ENCODE data around the gene SLC45A1. TPM values are rescaled to one million over a fixed set of nuclear protein-coding genes. Genes with fewer than 3 reads are reported as not detected.

The SLC45A1 gene
- total and polyA plus RNA-seq, 2 of the 4 experiments (the other 2 are of a cell fraction), result 0.72 to 3.9 TPM

GRCh38 chr1:8368956-8369639 is 51.2 kb downstream of the SLC45A1 start:
- no peak overlapping the region for H4K8ac ChIP-seq (ENCODE audit: low read depth in 2 of 2, low read length in 2 of 2)
- intact Hi-C loops (cut with micrococcal nuclease), result no loop called here
- no peak overlapping the region for H4K5ac ChIP-seq (ENCODE audit: low read depth, low read length)
- peaks cover 62 to 96% of the 10 kb centered on the region in 2 experiments for H3K79me1 ChIP-seq (ENCODE audit: low read depth in 1 of 2, low read length in 2 of 2)
- H2BK5ac ChIP-seq (ENCODE audit: low read depth, low read length, poor library complexity, severe bottlenecking), result no peak overlapping the region
- no TSS peak for BruUV-seq (replicated peaks)
- no peak overlapping the region for H4K91ac ChIP-seq (ENCODE audit: insufficient read depth, low read depth, low read length)
- H3K9me3 ChIP-seq (ENCODE audit: control insufficient read depth, insufficient read depth, low read length), result no peaks in the 10 kb centered on the region
- H3K4me2 ChIP-seq (ENCODE audit: low read depth, low read length), result no peak overlapping the region
- no peak for TF ChIP-seq CEBPB (IDR thresholded peaks at IDR 0.05; ENCODE audit: low read depth, low read length)
- no peak for TF ChIP-seq BHLHE40 (IDR thresholded peaks at IDR 0.05; ENCODE audit: low read depth, low read length)
- no peak for TF ChIP-seq POLR2A (IDR thresholded peaks at IDR 0.05; ENCODE audit: low read depth, low read length)
- no peaks in the 10 kb centered on the region for H3K27me3 ChIP-seq (ENCODE audit: control insufficient read depth, insufficient read depth, low read length)
- H2BK15ac ChIP-seq (ENCODE audit: low read depth, low read length), result no peak overlapping the region
- no peak overlapping the region for H3K18ac ChIP-seq (ENCODE audit: low read depth, low read length)
- H2BK120ac ChIP-seq (ENCODE audit: low read depth, low read length), result no peak overlapping the region
- H2AK5ac ChIP-seq (ENCODE audit: low read depth, low read length), result no peak overlapping the region; the same call in 1 of the 2 replicates
- no peak overlapping the region for H3K14ac ChIP-seq (replicated peaks; ENCODE audit: low read depth, low read length)
- WGBS, 2 experiments (ENCODE audit: extremely low coverage in 2 of 2, insufficient read length in 1 of 2), result no CpG with 5 or more reads among the region's 5 CpGs
- H3K27ac ChIP-seq (ENCODE audit: insufficient read depth, low read length), result no peak overlapping the region
- H3K4me3 ChIP-seq (ENCODE audit: insufficient read depth, low read depth, low read length), result no peak overlapping the region
- no peak overlapping the region for H3K23ac ChIP-seq (ENCODE audit: low read depth, low read length)
- POLR2A ChIA-PET (ENCODE audit: unreplicated experiment), result no interaction called here
- peaks cover 65% of the 10 kb centered on the region for H3K36me3 ChIP-seq (ENCODE audit: control insufficient read depth, insufficient read depth, low read length)
- H2BK20ac ChIP-seq (ENCODE audit: low read depth, low read length), result no peak overlapping the region
- H3K4me1 ChIP-seq (ENCODE audit: control insufficient read depth, insufficient read depth, low read length), result peaks cover 48% of the 10 kb centered on the region
- no peak for ATAC-seq (ENCODE audit: low read depth)
- H3K4ac ChIP-seq (ENCODE audit: low read depth, low read length), result no peak overlapping the region
- CTCF ChIA-PET, result no interaction called here
- in situ Hi-C loops (cut with MboI; ENCODE audit: low sequenced_read_pairs), result no loop called here
- no peak overlapping the region for H3K9ac ChIP-seq (ENCODE audit: low read depth, low read length)
- dilution Hi-C loops (cut with HindIII; ENCODE audit: low sequenced_read_pairs, unreplicated experiment), result no loop called here
- peaks cover 41% of the 10 kb centered on the region for H3K9me1 ChIP-seq (ENCODE audit: insufficient read depth, low read length)
- no peak overlapping the region for H3K56ac ChIP-seq (ENCODE audit: extremely low read depth, insufficient read depth, low read length)
- no peak overlapping the region for H2AFZ ChIP-seq (replicated peaks; ENCODE audit: low read length, poor library complexity)
- H4K20me1 ChIP-seq (ENCODE audit: insufficient read depth, low read length), result peaks cover 74% of the 10 kb centered on the region
- H2AK9ac ChIP-seq (replicated peaks; ENCODE audit: low read depth, low read length, poor library complexity), result no peak overlapping the region
- DNase-seq, result no peak

Data from IMR-90 (cell line).